GM06990 (cell line): ENCODE measurements around the gene NABP1.
A peak's percentile ranks its signal among the peaks of the same experiment; 100 is the strongest.

Experiments used
- DNase-seq: peaks from one replicate; pipeline ENCODE4 v3.0.0-alpha.2; 2011; ENCODE audit not compliant: insufficient read length; ENCODE audit errors: extremely low read depth
- H3K27me3 ChIP-seq: replicated peaks from 2 replicates; pipeline ENCODE4 v1.6.0; 2011; ENCODE audit warnings: low read length; ENCODE audit not compliant: control insufficient read depth, insufficient read depth
- H3K36me3 ChIP-seq: 2 replicates; pipeline ENCODE4 v1.5.1; 2011; ENCODE audit warnings: low read length; ENCODE audit not compliant: control insufficient read depth, insufficient read depth
- H3K4me3 ChIP-seq: replicated peaks from 2 replicates; pipeline ENCODE4 v1.5.1; 2011; ENCODE audit warnings: low read depth, mild to moderate bottlenecking, control low read depth, low read length
- TF ChIP-seq, protein P1 (sequence below): IDR thresholded peaks from 2 replicates; pipeline ENCODE4 v1.5.1; 2011; ENCODE audit warnings: low read length, control low read depth, mild to moderate bottlenecking, inconsistent platforms; ENCODE audit not compliant: insufficient read depth, poor library complexity, severe bottlenecking

NABP1 gene

DNA sequence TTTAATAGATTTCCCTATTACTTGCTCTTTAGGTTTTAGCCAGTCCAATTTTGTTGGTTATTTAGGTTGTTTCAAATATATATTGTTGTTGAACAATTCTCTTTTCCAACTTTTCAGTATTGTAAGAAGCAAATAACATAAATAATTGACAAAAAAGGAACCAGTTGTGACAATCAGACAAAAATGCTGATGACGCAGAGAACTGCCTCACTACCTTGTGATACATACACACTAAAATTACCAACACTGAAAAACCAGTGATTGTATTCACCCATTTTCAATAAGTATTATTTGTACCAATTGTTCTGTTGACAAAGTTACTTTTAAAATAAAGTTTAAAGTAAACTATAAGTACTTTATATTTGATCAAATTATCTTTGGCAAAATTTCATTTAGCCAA, 43.1 kb upstream of the NABP1 start:
- Histone ChIP-seq H3K27me3 (no peaks in the 10 kb centered on the region), H3K4me3 (no peak overlapping the region), H3K36me3 (no peaks in the 10 kb centered on the region)
- TF ChIP-seq, protein P1, sequence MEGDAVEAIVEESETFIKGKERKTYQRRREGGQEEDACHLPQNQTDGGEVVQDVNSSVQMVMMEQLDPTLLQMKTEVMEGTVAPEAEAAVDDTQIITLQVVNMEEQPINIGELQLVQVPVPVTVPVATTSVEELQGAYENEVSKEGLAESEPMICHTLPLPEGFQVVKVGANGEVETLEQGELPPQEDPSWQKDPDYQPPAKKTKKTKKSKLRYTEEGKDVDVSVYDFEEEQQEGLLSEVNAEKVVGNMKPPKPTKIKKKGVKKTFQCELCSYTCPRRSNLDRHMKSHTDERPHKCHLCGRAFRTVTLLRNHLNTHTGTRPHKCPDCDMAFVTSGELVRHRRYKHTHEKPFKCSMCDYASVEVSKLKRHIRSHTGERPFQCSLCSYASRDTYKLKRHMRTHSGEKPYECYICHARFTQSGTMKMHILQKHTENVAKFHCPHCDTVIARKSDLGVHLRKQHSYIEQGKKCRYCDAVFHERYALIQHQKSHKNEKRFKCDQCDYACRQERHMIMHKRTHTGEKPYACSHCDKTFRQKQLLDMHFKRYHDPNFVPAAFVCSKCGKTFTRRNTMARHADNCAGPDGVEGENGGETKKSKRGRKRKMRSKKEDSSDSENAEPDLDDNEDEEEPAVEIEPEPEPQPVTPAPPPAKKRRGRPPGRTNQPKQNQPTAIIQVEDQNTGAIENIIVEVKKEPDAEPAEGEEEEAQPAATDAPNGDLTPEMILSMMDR, result no peak
- DNase-seq, result no peak

DNA sequence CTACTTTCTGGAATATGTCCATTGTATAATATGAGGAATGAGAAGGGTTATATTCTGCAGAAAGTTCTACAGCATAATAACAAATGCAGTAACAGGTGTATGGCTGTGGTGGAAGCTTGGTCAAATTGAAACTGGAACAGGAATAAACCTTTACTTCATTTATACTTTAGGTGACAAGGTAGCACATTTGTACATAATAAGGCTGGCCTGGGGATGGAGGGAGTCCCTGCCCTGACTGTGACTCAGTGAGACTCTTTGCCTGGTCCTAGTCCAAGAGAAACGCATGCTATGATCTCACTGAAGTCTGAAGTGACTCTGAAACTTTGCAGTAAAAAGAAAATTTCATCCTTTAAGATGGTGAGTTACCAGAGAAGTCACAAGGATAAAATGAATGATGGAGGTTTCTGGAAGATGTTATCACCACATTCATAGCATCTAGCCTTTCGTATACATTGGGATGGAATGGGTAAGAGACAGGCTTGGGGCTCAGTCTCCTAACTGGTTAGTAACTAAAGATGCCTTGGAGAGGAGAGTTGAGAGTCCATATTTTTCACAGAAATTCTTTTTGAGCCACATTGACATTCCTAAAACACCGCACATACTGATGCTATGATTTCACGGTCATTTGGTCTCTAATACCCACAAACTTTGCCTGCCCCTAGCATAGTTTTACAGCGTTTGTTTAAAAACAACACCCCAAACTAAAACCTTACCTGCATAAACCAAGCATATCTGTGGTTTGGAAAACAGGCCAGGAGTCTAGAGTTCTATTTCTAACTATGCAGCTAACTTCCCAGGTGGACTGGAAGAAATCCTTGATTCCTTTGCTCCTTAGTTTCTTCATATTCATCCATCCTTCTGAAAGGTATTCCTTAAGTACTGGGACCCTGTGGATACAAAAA, 42.4 kb upstream of the NABP1 start:
- TF ChIP-seq, protein P1, result no peak
- H3K4me3 ChIP-seq, result no peak overlapping the region
- H3K27me3 ChIP-seq, result no peaks in the 10 kb centered on the region
- DNase-seq, result peak; percentile 53
- H3K36me3 ChIP-seq, result no peaks in the 10 kb centered on the region

DNA sequence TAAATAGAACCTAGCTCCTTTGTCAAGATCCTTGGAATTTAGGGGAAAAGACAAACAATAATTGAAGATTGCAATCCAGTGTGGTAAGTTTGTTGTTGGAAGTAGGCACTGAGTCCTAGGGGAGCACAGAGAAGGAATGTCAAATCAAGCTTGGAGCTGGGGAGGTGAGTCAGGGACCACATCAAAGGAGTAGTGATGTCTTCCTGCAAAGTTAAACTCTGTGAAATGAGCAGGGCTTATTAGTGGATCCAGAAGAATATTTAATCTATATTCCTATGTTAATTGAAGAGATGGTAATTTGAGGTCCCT, 41.7 kb upstream of the NABP1 start:
- no peak for DNase-seq
- Histone ChIP-seq H3K4me3 (no peak overlapping the region), H3K27me3 (no peaks in the 10 kb centered on the region), H3K36me3 (no peaks in the 10 kb centered on the region)
- TF ChIP-seq, protein P1, result no peak

DNA sequence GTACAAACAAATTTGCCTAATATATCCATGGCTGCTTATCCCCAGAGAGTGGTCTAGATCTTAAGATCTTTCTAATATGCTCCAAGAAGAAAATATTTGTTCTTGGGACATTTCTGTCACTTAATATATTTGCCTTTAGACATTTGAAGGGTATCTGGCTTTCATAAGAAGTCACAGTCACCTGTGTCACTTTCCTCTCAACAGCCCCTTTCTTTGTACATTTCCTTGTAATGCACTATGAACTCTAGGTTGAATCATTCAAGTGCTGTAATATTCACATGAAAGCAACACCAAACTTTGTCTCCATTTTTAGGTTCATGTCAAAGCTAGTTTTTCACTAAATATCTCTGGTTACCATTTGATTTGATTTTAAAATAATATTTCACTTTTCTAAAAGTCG, 41.4 kb upstream of the NABP1 start:
- H3K4me3 ChIP-seq, result no peak overlapping the region
- no peaks in the 10 kb centered on the region for H3K27me3 ChIP-seq
- no peak for DNase-seq
- no peaks in the 10 kb centered on the region for H3K36me3 ChIP-seq
- TF ChIP-seq, protein P1, result no peak

DNA sequence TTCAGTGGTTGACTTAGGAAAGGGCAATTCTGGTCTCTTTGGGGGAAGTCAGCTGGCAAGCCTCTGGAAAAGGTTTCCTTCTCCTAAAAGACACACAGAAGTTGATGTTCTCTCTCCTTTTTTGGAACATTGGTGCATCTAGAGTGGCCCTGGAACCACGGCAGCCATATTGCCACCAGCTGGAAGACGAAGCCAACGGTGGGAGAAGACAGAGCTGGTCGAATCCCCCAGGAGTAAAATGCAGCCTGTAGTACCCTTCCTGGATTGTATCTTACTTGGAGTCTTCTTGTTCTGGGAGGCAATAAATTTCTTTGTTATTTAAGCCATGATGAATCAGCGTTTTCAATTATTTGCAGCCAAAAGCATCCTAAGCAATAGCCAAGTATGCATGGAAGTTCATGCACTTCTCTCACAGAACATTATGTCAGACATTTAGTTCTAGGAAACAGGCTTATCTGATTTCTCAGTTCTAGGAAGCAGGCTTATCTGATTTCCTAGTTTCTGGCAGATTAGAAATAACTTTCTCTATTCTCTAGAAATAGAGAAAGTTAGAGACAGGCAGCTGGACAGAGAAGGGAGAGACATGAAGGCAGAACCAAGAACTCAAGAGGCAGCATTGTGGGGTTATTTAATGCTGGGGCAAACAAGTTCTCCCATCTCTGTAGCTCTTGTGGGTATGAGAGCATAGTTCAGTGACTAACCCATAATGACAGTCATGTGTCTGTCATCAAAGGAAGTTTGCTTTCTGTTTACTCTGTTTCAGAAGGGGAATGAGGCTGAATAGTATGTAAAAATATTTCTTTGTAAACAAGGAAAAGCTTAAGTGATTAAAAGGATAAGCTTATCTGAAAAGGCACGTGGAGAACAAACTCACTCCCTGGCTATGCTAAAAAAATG, 40.5 kb upstream of the NABP1 start:
- Histone ChIP-seq H3K27me3 (no peaks in the 10 kb centered on the region), H3K36me3 (no peaks in the 10 kb centered on the region), H3K4me3 (no peak overlapping the region)
- TF ChIP-seq, protein P1, result no peak
- no peak for DNase-seq
